GM21786 (cell line): ENCODE data around the gene FAM163B.

ENCODE experiments used
- ATAC-seq: cut with Tn5 transposase; IDR thresholded peaks from one replicate; pipeline ENCODE4 v1.9.1; 2021; ENCODE audit not compliant: unreplicated experiment

Gene FAM163B

GRCh38 chr9:133582501-133583045 lies 26.6 kb downstream of the FAM163B start:
- no peak for ATAC-seq

GRCh38 chr9:133581513-133582343 lies 27.5 kb downstream of the FAM163B start:
- no peak for ATAC-seq

GRCh38 chr9:133581011-133581410 lies 28.2 kb downstream of the FAM163B start:
- ATAC-seq, result no peak

GRCh38 chr9:133580419-133580738 lies 28.8 kb downstream of the FAM163B start:
- ATAC-seq, result no peak

- no peak for ATAC-seq
Observed at GRCh38 chr9:133579601-133580418, 29.4 kb downstream of the FAM163B start.

- ATAC-seq, result no peak
Observed at GRCh38 chr9:133578524-133579441, 30.4 kb downstream of the FAM163B start.

GRCh38 chr9:133577737-133578112 lies 31.5 kb downstream of the FAM163B start:
- ATAC-seq, result no peak

- no peak for ATAC-seq
Observed at GRCh38 chr9:133576875-133577736, 32.1 kb downstream of the FAM163B start.

- ATAC-seq, result no peak
Observed at GRCh38 chr9:133576031-133576874, 32.9 kb downstream of the FAM163B start.

- ATAC-seq, result no peak
Observed at GRCh38 chr9:133575186-133576030, 33.8 kb downstream of the FAM163B start.

- no peak for ATAC-seq
Observed at GRCh38 chr9:133574771-133575170, 34.4 kb downstream of the FAM163B start.

- no peak for ATAC-seq
Observed at GRCh38 chr9:133573791-133574515, 35.2 kb downstream of the FAM163B start.

- ATAC-seq, result no peak
Observed at GRCh38 chr9:133572821-133573361, 36.3 kb downstream of the FAM163B start.

GRCh38 chr9:133571896-133572595 lies 37.1 kb downstream of the FAM163B start:
- no peak for ATAC-seq

- no peak for ATAC-seq
Observed at GRCh38 chr9:133571391-133571890, 37.7 kb downstream of the FAM163B start.

- no peak for ATAC-seq
Observed at GRCh38 chr9:133570691-133571080, 38.5 kb downstream of the FAM163B start.
